ENCODE results near the gene GLP1R. TPM values are rescaled to one million over a fixed set of nuclear protein-coding genes. Genes with fewer than 3 reads are reported as not detected.

The GLP1R gene
- polyA plus RNA-seq, 4 donors: 0.10 to 0.19 TPM; not detected in 2

- H3K36me3 ChIP-seq (ENCODE audit: control insufficient read depth in 3 of 3, insufficient read depth in 2 of 3, low read depth in 1 of 3, low read length in 3 of 3): no peaks in the 10 kb centered on the region
- H3K4me3 ChIP-seq (ENCODE audit: low read depth in 1 of 3, low read length in 3 of 3): no peak overlapping the region
Observed at GRCh38 chr6:39049575-39050283, 1.1 kb downstream of the GLP1R start.

GRCh38 chr6:39050453-39051112 is 2.0 kb downstream of the GLP1R start:
- Histone ChIP-seq H3K27ac (ENCODE audit: low read depth in 1 of 3, low read length in 2 of 3) (no peak overlapping the region), H3K9me3 (ENCODE audit: control insufficient read depth in 2 of 2, insufficient read depth in 1 of 2, low read depth in 1 of 2, low read length in 1 of 2) (no peaks in the 10 kb centered on the region), H3K4me3 (ENCODE audit: low read depth in 1 of 3, low read length in 3 of 3) (no peak overlapping the region), H3K4me1 (ENCODE audit: control insufficient read depth in 3 of 3, insufficient read depth in 2 of 3, low read depth in 1 of 3, low read length in 2 of 3) (peaks cover 4 to 19% (median 4%) of the 10 kb centered on the region in 3 donors), H3K27me3 (ENCODE audit: control insufficient read depth in 3 of 3, insufficient read depth in 3 of 3, low read length in 3 of 3) (peaks cover 0 to 34% (median 9%) of the 10 kb centered on the region in 3 donors), H3K36me3 (ENCODE audit: control insufficient read depth in 3 of 3, insufficient read depth in 2 of 3, low read depth in 1 of 3, low read length in 3 of 3) (no peaks in the 10 kb centered on the region)
- FAIRE-seq (no peak), DNase-seq (no peak)
- 80 to 91% (median 84%) methylated on average over 5 of the region's 5 CpGs for WGBS, 3 donors

More at GRCh38 chr6:39049575-39050283, 1.1 kb downstream of the GLP1R start:
- Histone ChIP-seq H3K4me1 (ENCODE audit: control insufficient read depth in 3 of 3, insufficient read depth in 2 of 3, low read depth in 1 of 3, low read length in 2 of 3) (peaks cover 4 to 17% (median 4%) of the 10 kb centered on the region in 3 donors), H3K27ac (ENCODE audit: low read depth in 1 of 3, low read length in 2 of 3) (no peak overlapping the region), H3K9me3 (ENCODE audit: control insufficient read depth in 2 of 2, insufficient read depth in 1 of 2, low read depth in 1 of 2, low read length in 1 of 2) (no peaks in the 10 kb centered on the region), H3K27me3 (ENCODE audit: control insufficient read depth in 3 of 3, insufficient read depth in 3 of 3, low read length in 3 of 3) (peaks cover 0 to 34% (median 9%) of the 10 kb centered on the region in 3 donors)
- no peak for FAIRE-seq
- 81 to 86% (median 85%) methylated on average over 9 of the region's 9 CpGs for WGBS, 3 donors
- DNase-seq: no peak

- DNase-seq (no peak), FAIRE-seq (no peak)
- Histone ChIP-seq H3K9me3 (ENCODE audit: control insufficient read depth in 2 of 2, insufficient read depth in 1 of 2, low read depth in 1 of 2, low read length in 1 of 2) (no peaks in the 10 kb centered on the region), H3K4me3 (ENCODE audit: low read depth in 1 of 3, low read length in 3 of 3) (no peak overlapping the region), H3K27ac (ENCODE audit: low read depth in 1 of 3, low read length in 2 of 3) (no peak overlapping the region), H3K36me3 (ENCODE audit: control insufficient read depth in 3 of 3, insufficient read depth in 2 of 3, low read depth in 1 of 3, low read length in 3 of 3) (no peaks in the 10 kb centered on the region), H3K4me1 (ENCODE audit: control insufficient read depth in 3 of 3, insufficient read depth in 2 of 3, low read depth in 1 of 3, low read length in 2 of 3) (peaks cover 4 to 19% (median 4%) of the 10 kb centered on the region in 3 donors), H3K27me3 (ENCODE audit: control insufficient read depth in 3 of 3, insufficient read depth in 3 of 3, low read length in 3 of 3) (peaks cover 0 to 32% (median 9%) of the 10 kb centered on the region in 3 donors)
- 67 to 72% (median 71%) methylated on average over 4 of the region's 4 CpGs for WGBS, 3 donors
Observed at GRCh38 chr6:39051399-39052122, 3.0 kb downstream of the GLP1R start.

- no peak for DNase-seq
- Histone ChIP-seq H3K4me3 (ENCODE audit: low read depth in 1 of 3, low read length in 3 of 3) (no peak overlapping the region), H3K36me3 (ENCODE audit: control insufficient read depth in 3 of 3, insufficient read depth in 2 of 3, low read depth in 1 of 3, low read length in 3 of 3) (no peaks in the 10 kb centered on the region), H3K27ac (ENCODE audit: low read depth in 1 of 3, low read length in 2 of 3) (no peak overlapping the region), H3K9me3 (ENCODE audit: control insufficient read depth in 2 of 2, insufficient read depth in 1 of 2, low read depth in 1 of 2, low read length in 1 of 2) (no peaks in the 10 kb centered on the region), H3K27me3 (ENCODE audit: control insufficient read depth in 3 of 3, insufficient read depth in 3 of 3, low read length in 3 of 3) (peaks cover 0 to 18% (median 3%) of the 10 kb centered on the region in 3 donors), H3K4me1 (ENCODE audit: control insufficient read depth in 3 of 3, insufficient read depth in 2 of 3, low read depth in 1 of 3, low read length in 2 of 3) (peaks cover 4 to 19% (median 4%) of the 10 kb centered on the region in 3 donors)
- FAIRE-seq: no peak
- whole genome bisulfite sequencing, 3 donors: 84 to 89% (median 85%) methylated on average over 4 of the region's 4 CpGs
Observed at GRCh38 chr6:39053016-39053624, 4.5 kb downstream of the GLP1R start.

GRCh38 chr6:39053854-39054576 is 5.4 kb downstream of the GLP1R start:
- FAIRE-seq (no peak), DNase-seq (peak; percentile 75 to 80)
- Histone ChIP-seq H3K27ac (ENCODE audit: low read depth in 1 of 3, low read length in 2 of 3) (no peak overlapping the region), H3K36me3 (ENCODE audit: control insufficient read depth in 3 of 3, insufficient read depth in 2 of 3, low read depth in 1 of 3, low read length in 3 of 3) (peaks cover 0 to 2% (median 0%) of the 10 kb centered on the region in 3 donors), H3K4me1 (ENCODE audit: control insufficient read depth in 3 of 3, insufficient read depth in 2 of 3, low read depth in 1 of 3, low read length in 2 of 3) (peaks cover 4 to 19% (median 4%) of the 10 kb centered on the region in 3 donors), H3K27me3 (ENCODE audit: control insufficient read depth in 3 of 3, insufficient read depth in 3 of 3, low read length in 3 of 3) (peaks cover 0 to 11% (median 3%) of the 10 kb centered on the region in 3 donors), H3K4me3 (ENCODE audit: low read depth in 1 of 3, low read length in 3 of 3) (no peak overlapping the region), H3K9me3 (ENCODE audit: control insufficient read depth in 2 of 2, insufficient read depth in 1 of 2, low read depth in 1 of 2, low read length in 1 of 2) (no peaks in the 10 kb centered on the region)
- WGBS, 3 donors: 22 to 52% (median 30%) methylated on average over 9 of the region's 9 CpGs

- FAIRE-seq: no peak
- Histone ChIP-seq H3K36me3 (ENCODE audit: control insufficient read depth in 3 of 3, insufficient read depth in 2 of 3, low read depth in 1 of 3, low read length in 3 of 3) (peaks cover 0 to 2% (median 0%) of the 10 kb centered on the region in 3 donors), H3K4me3 (ENCODE audit: low read depth in 1 of 3, low read length in 3 of 3) (no peak overlapping the region), H3K9me3 (ENCODE audit: control insufficient read depth in 2 of 2, insufficient read depth in 1 of 2, low read depth in 1 of 2, low read length in 1 of 2) (no peaks in the 10 kb centered on the region), H3K27me3 (ENCODE audit: control insufficient read depth in 3 of 3, insufficient read depth in 3 of 3, low read length in 3 of 3) (peaks cover 0 to 5% (median 3%) of the 10 kb centered on the region in 3 donors), H3K4me1 (ENCODE audit: control insufficient read depth in 3 of 3, insufficient read depth in 2 of 3, low read depth in 1 of 3, low read length in 2 of 3) (peaks cover 4 to 19% (median 4%) of the 10 kb centered on the region in 3 donors), H3K27ac (ENCODE audit: low read depth in 1 of 3, low read length in 2 of 3) (no peak overlapping the region)
- 28 to 60% (median 38%) methylated on average over 9 of the region's 9 CpGs for WGBS, 3 donors
- peak; percentile 49 to 53 for DNase-seq
Observed at GRCh38 chr6:39054577-39055142, 6.1 kb downstream of the GLP1R start.

GRCh38 chr6:39055661-39056060 is 7.1 kb downstream of the GLP1R start:
- Histone ChIP-seq H3K9me3 (ENCODE audit: control insufficient read depth in 2 of 2, insufficient read depth in 1 of 2, low read depth in 1 of 2, low read length in 1 of 2) (no peaks in the 10 kb centered on the region), H3K27me3 (ENCODE audit: control insufficient read depth in 3 of 3, insufficient read depth in 3 of 3, low read length in 3 of 3) (peaks cover 0 to 3% (median 0%) of the 10 kb centered on the region in 3 donors), H3K36me3 (ENCODE audit: control insufficient read depth in 3 of 3, insufficient read depth in 2 of 3, low read depth in 1 of 3, low read length in 3 of 3) (peaks cover 0 to 2% (median 0%) of the 10 kb centered on the region in 3 donors), H3K27ac (ENCODE audit: low read depth in 1 of 3, low read length in 2 of 3) (no peak overlapping the region), H3K4me1 (ENCODE audit: control insufficient read depth in 3 of 3, insufficient read depth in 2 of 3, low read depth in 1 of 3, low read length in 2 of 3) (peaks cover 4 to 24% (median 4%) of the 10 kb centered on the region in 3 donors), H3K4me3 (ENCODE audit: low read depth in 1 of 3, low read length in 3 of 3) (no peak overlapping the region)
- 88 to 91% (median 91%) methylated on average over 7 of the region's 7 CpGs for WGBS, 3 donors
- no peak for FAIRE-seq
- no peak for DNase-seq

Measured in small intestine (tissue), 7 donors.